Ectodermal cell (in vitro differentiated cells): ENCODE data around the gene ESR1.
"Not testable (repeated sequence)": the region's sequence is repeated elsewhere in the genome, so short reads cannot be mapped to it uniquely, and the experiment has no call there.

Source experiments
- H3K27ac ChIP-seq: 2 replicates; pipeline ENCODE4 v1.7.0; 2013; ENCODE audit warnings: mild to moderate bottlenecking, low read depth, low read length; ENCODE audit not compliant: insufficient read depth, poor library complexity, severe bottlenecking
- H3K27me3 ChIP-seq: 2 replicates; pipeline ENCODE4 v1.7.0; 2013; ENCODE audit warnings: mild to moderate bottlenecking, low read length; ENCODE audit not compliant: insufficient read depth, control insufficient read depth, poor library complexity, severe bottlenecking
- H3K36me3 ChIP-seq: one replicate; pipeline ENCODE4 v1.7.0; 2013; ENCODE audit warnings: low read length; ENCODE audit not compliant: control insufficient read depth, insufficient read depth
- H3K4me1 ChIP-seq: one replicate; pipeline ENCODE4 v1.7.0; 2013; ENCODE audit warnings: low read length; ENCODE audit not compliant: control insufficient read depth, insufficient read depth
- H3K4me3 ChIP-seq: 2 replicates; pipeline ENCODE4 v1.7.0; 2013; ENCODE audit warnings: low read depth, low read length, control low read depth; ENCODE audit not compliant: insufficient read depth
- H3K9me3 ChIP-seq: 2 replicates; pipeline ENCODE4 v1.7.0; 2013; ENCODE audit warnings: mild to moderate bottlenecking, low read length, moderate library complexity; ENCODE audit not compliant: control insufficient read depth
- WGBS, 2 experiments: methylation state at CpG; one replicate each; pipeline ENCODE4 v1.1.7; 2013; ENCODE audit warnings: missing lambda C conversion rate in 2 of 2; 5-methylcytosine and 5-hydroxymethylcytosine counted together

ESR1 gene

DNA sequence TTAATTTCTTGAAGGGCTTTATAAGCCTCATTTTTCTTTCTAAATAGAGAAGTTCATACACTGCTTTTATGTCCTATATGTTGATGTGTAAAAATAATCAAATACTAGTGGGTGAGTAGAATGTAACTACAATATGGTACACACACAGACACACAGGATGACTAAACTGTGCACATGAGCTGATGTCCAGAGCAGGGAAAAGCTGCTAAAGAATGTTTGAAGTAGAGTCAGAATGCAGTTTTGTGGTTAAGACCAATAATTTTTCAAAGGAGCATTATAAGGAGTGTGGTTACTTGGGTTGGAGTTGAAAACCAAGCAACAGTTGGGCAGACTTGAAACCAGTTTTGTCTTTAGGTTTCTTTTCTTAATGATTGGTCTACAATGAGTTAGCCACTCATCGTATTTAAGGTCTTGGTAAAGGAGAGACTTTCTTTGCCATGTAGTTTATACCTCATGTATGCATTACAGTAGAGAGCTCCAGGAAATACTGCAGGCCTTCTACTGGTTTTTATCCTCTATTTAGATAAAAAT is 196.6 kb downstream of the ESR1 start:
- H3K27ac ChIP-seq, result no peak overlapping the region
- no peaks in the 10 kb centered on the region for H3K9me3 ChIP-seq
- 96 to 100% methylated on average over 1 of the region's 1 CpG for WGBS, 2 experiments
- H3K4me1 ChIP-seq, result no peaks in the 10 kb centered on the region
- no peaks in the 10 kb centered on the region for H3K27me3 ChIP-seq
- H3K4me3 ChIP-seq, result no peak overlapping the region
- H3K36me3 ChIP-seq, result no peaks in the 10 kb centered on the region

DNA sequence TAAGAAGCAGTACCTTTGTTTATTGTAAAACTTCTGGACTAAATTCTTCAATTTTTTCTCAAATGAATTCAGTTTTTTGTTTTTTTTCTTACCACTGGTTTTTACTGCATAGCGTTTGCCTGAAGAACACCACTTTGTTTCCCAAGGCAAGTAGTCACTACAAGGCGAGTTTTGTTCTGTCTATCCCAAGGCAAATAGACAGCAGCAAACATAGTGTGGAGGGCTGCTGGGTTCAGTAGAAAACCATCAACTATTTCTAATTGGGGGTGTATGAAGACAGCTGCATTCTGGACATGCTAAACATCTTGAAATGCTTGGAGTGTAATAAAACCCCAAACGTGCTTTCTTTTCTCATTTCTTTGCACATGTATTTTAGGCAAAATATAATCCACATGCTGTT is 197.4 kb downstream of the ESR1 start:
- WGBS, 2 experiments, result 72 to 75% methylated on average over 3 of the region's 3 CpGs
- no peaks in the 10 kb centered on the region for H3K4me1 ChIP-seq

GRCh38 chr6:152008779-152009178 is 201.3 kb downstream of the ESR1 start:
- no peaks in the 10 kb centered on the region for H3K27me3 ChIP-seq
- no peaks in the 10 kb centered on the region for H3K9me3 ChIP-seq
- no peak overlapping the region for H3K4me3 ChIP-seq
- 90 to 92% methylated on average over 3 to 4 of the region's 4 CpGs for WGBS, 2 experiments
- no peaks in the 10 kb centered on the region for H3K4me1 ChIP-seq
- no peak overlapping the region for H3K27ac ChIP-seq
- H3K36me3 ChIP-seq, result no peaks in the 10 kb centered on the region

More for the DNA sequence above, 197.4 kb downstream of the ESR1 start:
- Histone ChIP-seq H3K9me3 (no peaks in the 10 kb centered on the region), H3K27ac (no peak overlapping the region), H3K36me3 (no peaks in the 10 kb centered on the region), H3K27me3 (no peaks in the 10 kb centered on the region), H3K4me3 (no peak overlapping the region)

DNA sequence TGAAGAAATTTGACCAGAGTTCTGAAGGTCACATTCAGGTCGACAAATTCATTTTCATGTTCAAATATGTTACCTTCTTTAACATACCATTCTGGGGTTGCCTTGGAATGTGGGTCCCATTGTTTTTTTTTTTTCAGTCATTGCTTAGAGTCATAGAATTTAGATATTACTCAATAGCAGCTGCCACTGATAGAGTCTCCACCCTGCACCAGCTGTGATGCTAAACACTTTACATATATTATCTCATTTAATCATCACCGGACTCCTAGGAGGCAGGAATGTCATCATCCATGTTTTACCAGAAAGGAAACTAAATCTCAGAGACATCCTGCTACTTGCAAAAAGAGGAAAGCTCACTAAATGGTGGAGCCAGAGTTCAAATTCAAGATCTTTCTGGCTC is 204.7 kb downstream of the ESR1 start:
- Histone ChIP-seq H3K27ac (no peak overlapping the region), H3K9me3 (no peaks in the 10 kb centered on the region), H3K4me3 (no peak overlapping the region), H3K27me3 (no peaks in the 10 kb centered on the region), H3K36me3 (no peaks in the 10 kb centered on the region), H3K4me1 (no peaks in the 10 kb centered on the region)
- 91 to 93% methylated on average over 1 to 2 of the region's 2 CpGs for WGBS, 2 experiments

DNA sequence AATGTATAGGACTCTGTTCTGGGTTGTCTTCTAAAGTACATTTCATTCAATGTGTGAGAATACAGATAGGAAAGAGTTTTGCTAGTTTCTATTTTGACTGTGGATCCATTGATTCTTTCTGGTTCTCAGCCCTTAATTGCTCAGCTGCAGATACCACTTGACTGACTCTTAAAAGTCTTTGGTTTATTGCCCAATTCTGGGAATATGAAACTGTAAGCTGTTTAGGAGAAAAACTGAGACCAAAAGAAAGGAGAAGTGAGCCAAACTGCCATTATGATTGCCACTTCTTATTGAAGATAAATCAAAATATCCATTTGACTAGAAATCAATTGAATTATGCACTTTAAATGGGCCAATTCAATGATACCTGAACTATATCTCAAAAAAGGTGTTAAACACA is 211.4 kb downstream of the ESR1 start:
- Histone ChIP-seq H3K4me1 (no peaks in the 10 kb centered on the region), H3K4me3 (no peak overlapping the region), H3K27ac (no peak overlapping the region), H3K9me3 (no peaks in the 10 kb centered on the region), H3K36me3 (no peaks in the 10 kb centered on the region), H3K27me3 (no peaks in the 10 kb centered on the region)

GRCh38 chr6:152022303-152022702 is 214.8 kb downstream of the ESR1 start:
- WGBS, 2 experiments, result 89 to 96% methylated on average over 4 of the region's 4 CpGs
- Histone ChIP-seq H3K27me3 (no peaks in the 10 kb centered on the region), H3K27ac (no peak overlapping the region), H3K36me3 (no peaks in the 10 kb centered on the region), H3K9me3 (no peaks in the 10 kb centered on the region), H3K4me3 (no peak overlapping the region), H3K4me1 (no peaks in the 10 kb centered on the region)

GRCh38 chr6:152023613-152024012 is 216.1 kb downstream of the ESR1 start:
- H3K4me3 ChIP-seq, result no peak overlapping the region
- H3K4me1 ChIP-seq, result no peaks in the 10 kb centered on the region
- H3K27me3 ChIP-seq, result no peaks in the 10 kb centered on the region
- H3K9me3 ChIP-seq, result no peaks in the 10 kb centered on the region
- WGBS, 2 experiments, result 50% methylated on average over 2 of the region's 2 CpGs; no CpG with 5 or more reads in 1 of the 2 experiments
- H3K36me3 ChIP-seq, result no peaks in the 10 kb centered on the region
- H3K27ac ChIP-seq, result no peak overlapping the region

DNA sequence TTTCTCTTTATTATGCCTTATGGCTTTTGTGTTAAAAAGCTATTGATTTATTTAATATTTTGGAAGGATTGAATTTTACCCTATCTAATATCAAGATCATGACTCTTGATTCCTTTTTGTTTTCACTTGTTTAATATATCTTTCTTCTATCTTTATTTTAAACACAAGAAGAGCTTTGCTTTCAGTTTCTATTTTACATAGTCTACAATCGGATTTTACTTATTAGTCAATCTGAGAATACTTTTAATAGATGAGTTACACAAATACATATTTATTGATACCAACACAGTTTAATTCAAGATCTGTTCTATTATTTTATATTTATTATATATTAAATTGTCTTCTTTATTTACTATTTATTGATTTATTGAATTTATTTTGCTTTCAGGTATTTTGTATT is 218.8 kb downstream of the ESR1 start:
- Histone ChIP-seq H3K36me3 (no peaks in the 10 kb centered on the region), H3K27me3 (no peaks in the 10 kb centered on the region), H3K4me1 (no peaks in the 10 kb centered on the region), H3K27ac (no peak overlapping the region), H3K9me3 (no peaks in the 10 kb centered on the region), H3K4me3 (no peak overlapping the region)
- 90% methylated on average over 1 of the region's 1 CpG; no CpG with 5 or more reads in 1 of the 2 experiments for WGBS, 2 experiments

DNA sequence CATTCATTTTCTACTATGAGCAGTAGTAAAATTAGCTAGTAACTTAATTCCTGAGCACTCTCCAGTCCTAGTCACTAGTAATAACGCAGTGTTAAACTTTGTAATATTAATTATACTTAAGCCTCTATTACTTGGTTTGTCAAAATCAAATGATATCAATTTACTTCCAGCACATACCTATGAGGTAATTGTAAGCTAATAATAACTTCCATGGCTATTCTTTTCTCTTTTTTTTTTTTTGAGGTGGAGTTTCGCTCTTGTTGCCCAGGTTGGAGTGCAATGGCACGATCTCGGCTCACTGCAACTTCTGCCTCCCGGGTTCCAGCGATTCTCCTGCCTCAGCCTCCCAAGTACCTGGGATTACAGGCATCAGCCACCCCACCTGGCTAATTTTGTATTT is 219.3 kb downstream of the ESR1 start:
- H3K4me3 ChIP-seq, result not testable (repeated sequence)

GRCh38 chr6:152033765-152034164 is 226.3 kb downstream of the ESR1 start:
- not testable (repeated sequence) for H3K4me1 ChIP-seq

More for the DNA sequence above, 219.3 kb downstream of the ESR1 start:
- not testable (repeated sequence) for H3K9me3 ChIP-seq, H3K36me3 ChIP-seq, H3K4me1 ChIP-seq, H3K27ac ChIP-seq, H3K27me3 ChIP-seq
- 80 to 93% methylated on average over 5 of the region's 6 CpGs for WGBS, 2 experiments

GRCh38 chr6:152034631-152035030 is 227.1 kb downstream of the ESR1 start:
- H3K36me3 ChIP-seq, result no peaks in the 10 kb centered on the region
- no peaks in the 10 kb centered on the region for H3K9me3 ChIP-seq
- H3K27ac ChIP-seq, result no peak overlapping the region
- WGBS, 2 experiments, result 93 to 94% methylated on average over 5 of the region's 5 CpGs
- H3K4me1 ChIP-seq, result no peaks in the 10 kb centered on the region
- no peak overlapping the region for H3K4me3 ChIP-seq
- no peaks in the 10 kb centered on the region for H3K27me3 ChIP-seq

More at GRCh38 chr6:152033765-152034164, 226.3 kb downstream of the ESR1 start:
- H3K27ac ChIP-seq, H3K9me3 ChIP-seq, H3K36me3 ChIP-seq, H3K27me3 ChIP-seq, H3K4me3 ChIP-seq: not testable (repeated sequence)
- 95 to 100% methylated on average over 2 of the region's 4 CpGs for WGBS, 2 experiments
